DOHH2 (cell line): ENCODE results near the gene ARTN.

Experiments
- EZH2phosphoT487 ChIP-seq: fragments of 200-600 bp; sonication (generic); IDR thresholded peaks from 2 replicates; pipeline ENCODE4 v1.6.1; 2017; ENCODE audit warnings: borderline replicate concordance, mild to moderate bottlenecking, antibody characterized with exemption, low read length, moderate library complexity, mixed read lengths
- TF ChIP-seq, protein P1 (sequence below): fragments of 200-600 bp; sonication (generic); IDR thresholded peaks from one replicate; pipeline ENCODE4 v1.5.1; 2014; ENCODE audit warnings: antibody characterized with exemption, mild to moderate bottlenecking, low read depth, low read length; ENCODE audit not compliant: poor library complexity, severe bottlenecking

DNA sequence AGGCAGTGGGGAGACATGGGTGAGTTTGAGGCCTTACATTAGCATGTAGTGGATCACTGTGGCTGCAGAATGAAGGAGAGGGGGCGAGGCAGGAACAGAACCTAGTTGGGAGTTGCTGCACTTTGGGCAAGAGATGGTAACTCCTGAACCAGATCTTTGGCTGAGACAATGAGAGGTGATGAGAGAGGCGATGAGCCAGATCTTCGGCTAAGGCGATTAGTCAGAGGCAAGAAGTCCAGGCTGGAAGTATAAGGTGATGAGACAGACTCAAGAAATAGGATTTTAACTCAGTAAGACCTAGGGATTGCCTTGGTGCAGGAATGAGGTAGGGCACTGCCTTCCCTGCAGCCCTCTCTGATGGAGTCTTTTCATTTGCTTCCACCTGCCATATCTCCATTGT lies 9.1 kb upstream of the ARTN start:
- TF ChIP-seq, protein P1, sequence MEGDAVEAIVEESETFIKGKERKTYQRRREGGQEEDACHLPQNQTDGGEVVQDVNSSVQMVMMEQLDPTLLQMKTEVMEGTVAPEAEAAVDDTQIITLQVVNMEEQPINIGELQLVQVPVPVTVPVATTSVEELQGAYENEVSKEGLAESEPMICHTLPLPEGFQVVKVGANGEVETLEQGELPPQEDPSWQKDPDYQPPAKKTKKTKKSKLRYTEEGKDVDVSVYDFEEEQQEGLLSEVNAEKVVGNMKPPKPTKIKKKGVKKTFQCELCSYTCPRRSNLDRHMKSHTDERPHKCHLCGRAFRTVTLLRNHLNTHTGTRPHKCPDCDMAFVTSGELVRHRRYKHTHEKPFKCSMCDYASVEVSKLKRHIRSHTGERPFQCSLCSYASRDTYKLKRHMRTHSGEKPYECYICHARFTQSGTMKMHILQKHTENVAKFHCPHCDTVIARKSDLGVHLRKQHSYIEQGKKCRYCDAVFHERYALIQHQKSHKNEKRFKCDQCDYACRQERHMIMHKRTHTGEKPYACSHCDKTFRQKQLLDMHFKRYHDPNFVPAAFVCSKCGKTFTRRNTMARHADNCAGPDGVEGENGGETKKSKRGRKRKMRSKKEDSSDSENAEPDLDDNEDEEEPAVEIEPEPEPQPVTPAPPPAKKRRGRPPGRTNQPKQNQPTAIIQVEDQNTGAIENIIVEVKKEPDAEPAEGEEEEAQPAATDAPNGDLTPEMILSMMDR, result no peak
- no peak for TF ChIP-seq EZH2phosphoT487
